Esophagus squamous epithelium (tissue), 5 donors: ENCODE results near the gene GOLGA6L25. TPM values are rescaled to one million over a fixed set of nuclear protein-coding genes. Genes with fewer than 3 reads are reported as not detected.
"Not testable (repeated sequence)": the region's sequence is repeated elsewhere in the genome, so short reads cannot be mapped to it uniquely, and the experiment has no call there.

Source experiments
- DNase-seq: peaks from one replicate; lab custom pipeline; 2025; lab: John Stamatoyannopoulos, UW
- H3K27ac ChIP-seq, 4 donors: fragments of 200-600 bp; sonication (generic); one replicate each; pipeline ENCODE4 v1.5.1; 2016 to 2019; ENCODE audit warnings: mild to moderate bottlenecking in 1 of 4
- H3K27me3 ChIP-seq, 4 donors: fragments of 200-600 bp; sonication (generic); 1 replicate in 3 of 4; 2 replicates in 1 of 4; pipeline versions ENCODE4 v1.5.1 to v1.6.0; 2017 to 2021; ENCODE audit warnings: antibody characterized with exemption in 1 of 4
- H3K36me3 ChIP-seq, 3 donors: fragments of 200-600 bp; sonication (generic); one replicate each; pipeline ENCODE4 v1.5.1; 2016 to 2019
- H3K4me1 ChIP-seq, 3 donors: fragments of 200-600 bp; sonication (generic); one replicate each; pipeline ENCODE4 v1.5.1; 2017 to 2019
- H3K4me3 ChIP-seq, 4 donors: fragments of 200-600 bp; sonication (generic); 1 replicate in 3 of 4; 2 replicates in 1 of 4; pipeline ENCODE4 v1.5.1; 2016 to 2019; ENCODE audit warnings: mild to moderate bottlenecking in 2 of 4, moderate library complexity in 1 of 4
- H3K9me3 ChIP-seq, 3 donors: fragments of 200-600 bp; sonication (generic); one replicate each; pipeline ENCODE4 v1.5.1; 2016 to 2019
- WGBS, 2 donors: methylation state at CpG; one replicate each; pipeline ENCODE4 v1.1.5; 2018; 5-methylcytosine and 5-hydroxymethylcytosine counted together
- intact Hi-C: fragments of 100-400 bp; cut with DNase I; formaldehyde crosslinking; loops from one replicate; pipeline ENCODE4 v1.15.0; 2022
- total RNA-seq, 4 donors: library from RNA; depleted of rRNA; stranded (reverse); fragments of >200 nt; gene quantifications; one replicate each; pipeline ENCODE4 v1.1.0, GENCODE V29; 2016
- donor health status: DM: yes; HTN: yes; CAD: no.

Gene GOLGA6L25, protein sequence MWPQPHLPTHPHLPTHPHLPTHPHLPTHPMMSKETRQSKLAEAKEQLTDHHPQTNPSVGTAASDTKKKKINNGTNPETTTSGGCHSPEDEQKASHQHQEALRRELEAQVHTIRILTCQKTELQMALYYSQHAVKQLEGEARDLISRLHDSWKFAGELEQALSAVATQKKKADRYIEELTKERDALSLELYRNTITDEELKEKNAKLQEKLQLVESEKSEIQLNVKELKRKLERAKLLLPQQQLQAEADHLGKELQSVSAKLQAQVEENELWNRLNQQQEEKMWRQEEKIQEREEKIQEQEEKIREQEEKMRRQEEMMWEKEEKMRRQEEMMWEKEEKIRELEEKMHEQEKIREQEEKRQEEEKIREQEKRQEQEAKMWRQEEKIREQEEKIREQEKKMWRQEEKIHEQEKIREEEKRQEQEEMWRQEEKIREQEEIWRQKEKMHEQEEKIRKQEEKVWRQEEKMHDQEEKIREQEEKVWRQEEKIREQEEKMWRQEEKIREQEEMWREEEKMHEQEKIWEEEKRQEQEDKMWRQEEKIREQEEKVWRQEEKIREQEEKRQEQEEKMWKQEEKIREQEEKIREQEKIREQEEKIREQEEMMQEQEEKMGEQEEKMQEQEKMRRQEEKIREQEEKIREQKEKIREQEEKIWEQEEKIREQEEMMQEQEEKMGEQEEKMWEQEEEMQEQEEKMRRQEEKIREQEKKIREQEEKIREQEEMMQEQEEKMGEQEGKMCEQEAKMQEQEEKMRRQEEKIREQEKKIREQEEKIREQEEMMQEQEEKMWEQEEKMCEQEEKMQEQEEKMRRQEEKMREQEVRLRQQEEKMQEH
- not detected for total RNA-seq

DNA sequence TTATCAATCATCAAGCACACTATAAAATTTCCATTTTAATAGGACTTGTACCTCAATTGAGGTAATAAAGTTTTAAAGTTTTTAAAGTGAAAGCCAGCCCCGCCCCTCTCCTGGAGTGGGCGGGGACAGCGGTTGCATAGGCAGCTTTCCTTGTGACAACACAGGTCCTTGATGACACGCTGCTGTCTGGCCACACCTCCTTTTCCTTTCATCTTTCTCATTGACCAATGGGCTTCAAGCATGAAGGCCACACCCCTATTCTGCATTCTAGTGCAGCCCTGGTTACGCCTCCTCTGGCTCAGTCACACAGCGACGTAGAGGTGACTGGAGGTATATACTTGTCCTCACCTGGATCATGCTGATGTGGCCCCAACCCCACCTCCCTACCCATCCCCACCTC is at the start of gene GOLGA6L25:
Gene GOLGA6L25, plus strand, starts transcription at position 301 of the 400 bp plus-strand sequence. Its CDS starts 61 bp downstream, at position 362.
- H3K27ac ChIP-seq, H3K27me3 ChIP-seq, H3K4me1 ChIP-seq, DNase-seq, H3K4me3 ChIP-seq, H3K36me3 ChIP-seq, intact Hi-C loops, H3K9me3 ChIP-seq: not testable (repeated sequence)
- WGBS, 2 donors: no CpG with 5 or more reads among the region's 7 CpGs

DNA sequence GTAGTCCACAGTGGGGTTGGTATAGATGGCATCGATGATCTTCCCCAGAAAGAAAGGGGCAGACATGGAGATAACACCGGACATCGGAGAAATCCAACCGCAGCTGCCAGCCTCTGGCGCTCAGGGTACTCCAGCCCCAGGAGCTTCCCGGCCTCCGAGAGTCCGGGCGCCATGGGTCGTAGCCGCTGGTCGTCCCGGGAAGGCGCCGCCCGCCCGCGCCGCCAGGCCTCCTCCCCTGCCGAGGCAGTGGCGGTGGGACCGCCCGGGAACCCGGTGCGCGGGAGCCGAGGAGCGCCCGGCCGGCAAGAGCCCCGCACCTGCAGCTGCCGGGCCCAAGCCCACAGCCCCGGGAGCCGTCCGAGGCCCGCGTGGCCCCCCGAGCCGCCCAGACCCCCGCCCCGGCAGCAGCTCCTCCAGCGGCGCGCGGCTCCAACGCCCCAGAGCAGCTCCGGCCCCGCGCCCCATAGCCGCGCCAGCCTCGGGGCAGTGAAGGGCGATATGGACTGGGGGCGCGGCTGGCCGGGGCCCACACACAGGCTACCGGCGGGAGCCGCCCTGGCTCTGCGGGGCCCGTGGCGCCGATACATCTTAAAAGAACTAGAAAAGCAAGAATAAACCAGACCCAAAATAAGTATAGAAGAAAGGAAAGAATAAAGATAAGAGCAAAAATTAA is 45.0 kb upstream of the GOLGA6L25 start:
- H3K4me1 ChIP-seq, intact Hi-C loops, H3K27me3 ChIP-seq, H3K36me3 ChIP-seq, DNase-seq, H3K27ac ChIP-seq, H3K4me3 ChIP-seq, H3K9me3 ChIP-seq: not testable (repeated sequence)
- WGBS, 2 donors: no CpG with 5 or more reads among the region's 63 CpGs

DNA sequence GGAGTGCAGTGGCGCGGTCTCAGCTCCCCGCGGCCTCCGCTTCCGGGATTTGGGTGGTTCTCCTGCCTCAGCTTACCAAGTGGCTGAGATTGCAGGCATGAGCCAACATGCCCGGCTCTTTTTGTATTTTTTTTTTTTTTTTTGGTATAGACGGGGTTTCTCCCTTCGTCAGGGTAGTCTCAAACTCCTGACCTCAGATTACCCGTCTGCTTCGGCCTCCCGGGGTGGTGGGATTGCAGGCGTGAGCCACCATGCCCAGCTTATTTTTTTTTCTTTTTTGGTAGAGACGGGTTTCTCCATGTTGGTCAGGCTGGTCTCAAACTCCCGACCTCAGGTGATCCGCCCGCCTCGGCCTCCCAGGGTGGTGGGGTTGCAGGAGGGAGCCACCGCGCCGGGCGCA is 39.2 kb upstream of the GOLGA6L25 start:
- H3K27ac ChIP-seq, DNase-seq, H3K36me3 ChIP-seq, H3K27me3 ChIP-seq, intact Hi-C loops, H3K4me1 ChIP-seq, H3K4me3 ChIP-seq, H3K9me3 ChIP-seq: not testable (repeated sequence)
- WGBS, 2 donors: no CpG with 5 or more reads among the region's 22 CpGs

DNA sequence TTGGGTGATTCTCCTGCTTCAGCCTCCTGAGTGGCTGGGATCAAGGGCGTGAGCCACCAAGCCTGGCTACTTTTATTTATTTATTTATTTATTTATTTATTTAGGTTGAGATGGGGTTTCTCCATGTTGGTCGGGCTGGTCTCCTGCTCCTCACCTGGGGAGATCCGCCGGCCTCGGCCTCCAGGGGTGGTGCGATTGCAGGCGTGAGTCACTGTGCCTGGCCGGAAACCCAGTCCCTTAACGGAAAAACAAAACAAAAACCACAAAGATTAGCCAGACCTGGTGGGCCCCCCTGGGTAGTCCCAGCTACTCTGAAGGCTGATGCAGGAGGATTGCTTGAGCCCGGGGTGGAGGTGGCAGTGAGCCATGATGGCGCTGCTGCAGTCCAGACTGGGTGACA is 38.2 kb upstream of the GOLGA6L25 start:
- WGBS, 2 donors: no CpG with 5 or more reads among the region's 11 CpGs
- not testable (repeated sequence) for H3K4me1 ChIP-seq, H3K27me3 ChIP-seq

DNA sequence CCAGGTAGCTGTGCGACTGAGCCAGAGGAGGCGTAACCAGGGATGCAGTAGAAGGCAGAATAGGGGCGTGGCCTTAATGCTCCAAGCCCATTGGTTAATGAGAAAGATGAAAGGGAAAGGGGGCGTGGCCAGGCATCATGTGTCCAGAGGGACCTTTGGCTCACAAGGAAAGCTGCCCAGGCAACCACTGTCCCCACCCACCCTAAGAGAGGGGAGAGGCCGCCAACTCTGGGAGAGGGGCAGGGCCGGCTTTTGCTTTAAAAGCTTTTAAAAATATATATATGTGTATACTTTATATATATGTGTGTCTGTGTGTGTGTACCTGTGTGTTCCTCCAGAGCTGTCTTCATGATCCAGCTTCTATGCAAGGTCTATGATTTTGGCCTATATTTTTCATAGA is 20.4 kb upstream of the GOLGA6L25 start, which contains the start of gene GOLGA8G:
Gene GOLGA8G, minus strand, starts transcription at position 18 of the 400 bp plus-strand sequence. CDS start 62 bp downstream, outside the sequence.
- H3K27me3 ChIP-seq, H3K27ac ChIP-seq, DNase-seq, H3K4me3 ChIP-seq, H3K4me1 ChIP-seq, H3K36me3 ChIP-seq, H3K9me3 ChIP-seq, intact Hi-C loops: not testable (repeated sequence)
- WGBS, 2 donors: 82 to 92% methylated on average over 2 of the region's 6 CpGs

More for the DNA sequence above, 38.2 kb upstream of the GOLGA6L25 start:
- H3K36me3 ChIP-seq, intact Hi-C loops, H3K4me3 ChIP-seq, H3K9me3 ChIP-seq, H3K27ac ChIP-seq, DNase-seq: not testable (repeated sequence)

DNA sequence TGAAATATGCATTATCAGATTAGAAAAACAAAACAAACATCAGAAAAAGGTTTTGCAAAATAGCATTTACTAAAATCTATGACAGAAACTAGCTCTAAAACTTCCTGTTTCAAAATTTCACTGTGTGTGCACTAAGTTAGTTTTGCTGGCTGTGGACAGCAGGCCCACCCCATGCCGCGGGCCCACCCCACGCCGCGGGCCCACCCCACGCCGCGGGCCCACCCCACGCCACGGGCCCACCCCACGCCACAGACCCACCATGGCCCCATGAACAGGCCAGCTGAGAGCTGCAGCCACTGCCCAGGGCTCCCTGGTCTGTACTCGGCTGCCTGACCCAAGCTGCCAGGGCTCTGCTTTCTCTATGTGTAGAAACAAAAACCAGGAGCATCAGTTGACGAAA is 20.0 kb downstream of the GOLGA6L25 start:
- H3K27ac ChIP-seq, H3K36me3 ChIP-seq, H3K27me3 ChIP-seq, DNase-seq, intact Hi-C loops, H3K4me3 ChIP-seq, H3K9me3 ChIP-seq, H3K4me1 ChIP-seq: not testable (repeated sequence)
- WGBS, 2 donors: no CpG with 5 or more reads among the region's 13 CpGs

DNA sequence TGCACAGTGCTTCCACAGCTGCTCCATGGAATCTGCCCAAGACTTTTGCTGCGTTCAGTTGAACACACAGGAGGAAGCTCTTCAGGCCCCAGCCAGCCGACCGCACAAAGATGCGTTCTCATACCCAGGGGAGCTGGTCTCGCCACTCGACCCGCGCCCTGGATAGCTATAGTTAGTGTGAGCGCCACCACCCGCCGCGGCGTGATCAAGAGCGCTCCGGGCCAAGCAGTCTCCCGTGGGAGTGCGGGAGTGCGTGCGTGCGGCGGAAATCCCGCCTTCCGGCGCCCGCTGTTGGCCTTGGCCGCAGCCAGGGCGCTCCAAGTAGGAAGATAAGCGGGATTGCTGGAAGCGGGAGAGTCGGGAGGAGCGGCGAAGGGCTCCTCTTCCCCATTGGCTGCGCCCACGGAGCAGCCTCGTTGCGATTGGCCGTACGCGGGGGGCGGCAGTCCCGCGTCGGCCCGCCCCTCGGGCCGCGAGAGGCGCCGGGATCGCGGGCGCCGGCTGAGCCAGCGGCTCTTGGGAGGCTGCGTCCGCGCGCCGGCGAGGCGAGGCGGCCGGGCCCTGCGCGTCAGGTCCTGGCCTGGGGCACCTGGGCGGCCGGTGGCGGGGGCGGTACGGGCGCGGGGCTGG is 35.7 kb downstream of the GOLGA6L25 start:
- intact Hi-C loops, H3K4me1 ChIP-seq, H3K27me3 ChIP-seq, H3K36me3 ChIP-seq, DNase-seq, H3K9me3 ChIP-seq: not testable (repeated sequence)
- Histone ChIP-seq H3K4me3 (peak overlapping the region in 2 of 4 donors; percentile 40 to 58), H3K27ac (peak overlapping the region in 1 of 4 donors; percentile 63)
- no CpG with 5 or more reads among the region's 72 CpGs for WGBS, 2 donors

DNA sequence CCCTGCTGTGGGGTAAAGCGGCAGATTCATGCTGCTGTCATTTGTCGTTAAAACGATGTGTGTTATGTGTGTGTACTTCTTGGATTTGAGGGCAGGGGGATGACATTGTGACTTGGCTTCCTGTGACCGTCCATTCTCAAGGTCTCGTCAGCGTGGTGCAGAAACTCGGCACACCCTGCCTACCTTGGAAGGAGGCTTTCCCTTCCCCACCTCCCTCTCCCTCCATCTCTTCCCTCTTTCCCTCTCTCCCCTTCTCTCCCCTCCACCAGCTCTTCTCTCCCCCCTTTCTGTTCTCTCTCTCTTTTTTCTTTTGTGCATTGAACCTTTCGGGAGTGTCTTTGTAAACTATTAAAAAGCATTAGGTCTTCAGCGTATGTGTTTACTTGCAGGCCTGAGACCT is 36.4 kb downstream of the GOLGA6L25 start:
- H3K36me3 ChIP-seq, DNase-seq, H3K27me3 ChIP-seq, H3K4me1 ChIP-seq, H3K9me3 ChIP-seq, intact Hi-C loops: not testable (repeated sequence)
- peak overlapping the region in 2 of 4 donors; percentile 55 to 61 for H3K27ac ChIP-seq
- 0 to 1% methylated on average over 7 to 8 of the region's 9 CpGs for WGBS, 2 donors
- H3K4me3 ChIP-seq: peak overlapping the region; percentile 26 to 62 (median 38)

DNA sequence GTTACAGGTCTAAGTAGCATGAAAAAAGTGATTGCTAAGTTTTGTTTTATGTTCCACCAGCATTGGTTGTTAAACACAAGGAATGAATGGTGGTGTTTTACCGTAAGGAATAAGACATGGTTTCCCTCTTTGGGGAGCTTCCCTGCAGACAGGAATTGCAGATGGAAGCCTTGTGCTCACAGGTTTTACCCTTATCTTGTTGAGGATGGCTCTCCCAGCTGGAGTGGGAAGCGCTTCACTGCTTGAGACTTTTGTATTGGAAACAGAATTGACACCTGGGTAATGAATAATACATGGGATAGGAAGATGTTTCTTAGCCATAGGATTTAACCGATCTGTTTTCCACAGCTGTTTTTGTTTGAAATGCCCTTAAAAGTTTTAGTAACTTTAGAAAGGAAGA is 39.0 kb downstream of the GOLGA6L25 start:
- H3K27ac ChIP-seq, DNase-seq, H3K27me3 ChIP-seq, H3K4me3 ChIP-seq, intact Hi-C loops, H3K9me3 ChIP-seq, H3K4me1 ChIP-seq, H3K36me3 ChIP-seq: not testable (repeated sequence)
- WGBS, 2 donors: no CpG with 5 or more reads among the region's 3 CpGs

DNA sequence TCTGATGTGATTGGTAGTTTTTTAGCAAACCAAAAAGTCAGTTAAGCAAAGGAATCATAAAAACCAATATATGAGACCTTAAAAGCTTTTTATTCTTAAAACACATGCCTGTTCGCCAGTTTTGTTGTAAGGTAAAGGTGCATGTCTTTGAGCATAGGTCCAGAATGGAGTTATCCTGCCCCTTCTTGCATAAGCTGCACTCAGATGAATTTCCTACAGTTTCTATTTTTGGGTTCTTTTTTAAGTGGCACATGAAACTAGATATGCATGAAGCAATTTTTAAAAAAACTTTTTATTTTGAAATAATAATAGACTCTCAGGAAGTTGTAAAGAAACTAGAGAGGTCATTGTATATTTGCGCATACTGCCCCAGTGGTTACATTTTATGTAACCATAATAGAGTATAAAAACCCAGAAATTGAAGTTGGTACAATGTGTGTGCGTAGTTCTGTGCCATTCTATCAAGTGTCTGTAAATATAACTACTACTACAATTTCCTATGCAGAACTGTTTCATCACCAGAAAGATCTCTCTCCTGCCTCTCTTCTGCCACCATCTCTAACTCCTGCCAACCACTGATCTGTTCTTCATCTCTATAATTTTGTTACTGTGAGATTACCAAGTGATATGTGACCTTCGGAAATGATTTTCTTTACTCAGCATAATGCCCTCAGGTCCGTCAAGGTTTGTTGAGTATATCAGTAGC is 40.2 kb downstream of the GOLGA6L25 start:
- H3K27me3 ChIP-seq, intact Hi-C loops, H3K4me1 ChIP-seq, H3K36me3 ChIP-seq, DNase-seq, H3K9me3 ChIP-seq, H3K27ac ChIP-seq, H3K4me3 ChIP-seq: not testable (repeated sequence)
- 83 to 100% methylated on average over 1 of the region's 5 CpGs for WGBS, 2 donors

DNA sequence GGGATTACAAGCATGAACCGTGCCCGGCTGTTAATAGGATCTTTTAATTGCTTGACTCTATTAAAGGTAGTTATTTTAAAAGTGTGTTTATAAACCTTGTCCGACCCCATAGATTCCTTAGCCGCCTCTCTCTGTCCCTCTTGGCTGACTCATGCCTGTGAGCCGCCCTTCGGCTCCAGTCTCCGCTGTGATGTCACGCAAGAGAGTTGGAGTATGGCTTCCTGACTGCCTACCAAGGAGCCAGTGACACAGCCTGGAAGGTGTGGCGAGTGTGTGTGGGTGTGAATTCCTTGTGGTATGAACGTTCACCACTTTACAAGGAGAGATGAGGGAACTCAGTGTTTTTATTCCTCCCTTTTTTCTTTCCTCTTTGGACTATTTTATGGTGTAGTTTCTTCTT is 44.1 kb downstream of the GOLGA6L25 start:
- H3K27me3 ChIP-seq, H3K4me1 ChIP-seq, intact Hi-C loops, H3K9me3 ChIP-seq, H3K27ac ChIP-seq, H3K4me3 ChIP-seq, DNase-seq: not testable (repeated sequence)
- no CpG with 5 or more reads among the region's 10 CpGs for WGBS, 2 donors
- peaks cover 0 to 13% (median 0%) of the 10 kb centered on the region in 3 donors for H3K36me3 ChIP-seq
